Stimulated activated CD8-positive, alpha-beta memory T cell treated with anti-CD3 and anti-CD28 coated beads, Interleukin-4, amount 100 ng/mL, for 48 hours (primary cell): Measurements from ENCODE around the gene SLC25A45.
"Not testable (repeated sequence)": the region's sequence is repeated elsewhere in the genome, so short reads cannot be mapped to it uniquely, and the experiment has no call there.

Source experiments
- DNase-seq: peaks from one replicate; pipeline ENCODE4 v3.0.0-alpha.2; 2020

The SLC25A45 gene

DNA sequence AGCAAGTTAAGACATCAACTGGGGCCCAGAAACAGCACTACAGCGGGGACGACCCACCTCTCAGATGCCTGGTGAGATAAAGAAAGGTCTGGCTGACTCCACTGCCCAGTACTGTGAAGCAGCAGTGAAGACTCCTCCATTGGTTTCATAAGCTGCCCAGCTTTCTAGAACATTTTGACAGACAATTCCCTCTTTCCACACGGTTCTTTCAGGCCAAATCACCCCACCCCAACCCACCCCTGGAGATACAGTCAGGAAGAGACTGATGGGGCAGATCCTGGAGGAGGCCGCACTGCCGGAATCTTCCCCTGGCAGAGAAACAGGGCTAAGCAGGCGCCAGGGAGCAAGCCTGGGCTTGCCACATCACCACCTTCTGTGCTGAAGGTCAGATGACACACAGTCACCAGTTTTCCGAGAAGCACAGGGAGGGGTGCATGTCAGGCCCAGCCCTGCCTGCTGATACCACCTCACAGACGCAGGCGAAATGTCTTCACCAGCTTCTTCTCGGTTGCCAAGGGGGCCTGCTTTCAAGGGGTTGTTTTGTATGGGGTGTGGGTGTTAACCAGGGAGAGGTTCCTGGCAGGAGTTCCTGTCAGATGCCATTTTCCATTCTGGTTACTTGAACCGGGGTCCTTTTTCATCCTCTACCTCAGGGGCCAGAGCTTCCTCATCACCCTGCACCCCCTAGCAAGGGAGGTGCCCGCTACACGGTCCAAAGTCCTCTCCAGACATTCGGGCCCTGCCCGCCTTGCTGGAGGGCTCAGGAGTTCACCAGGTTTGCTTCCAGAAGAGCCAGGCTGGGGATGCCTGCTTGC, 38.7 kb upstream of the SLC25A45 start:
- peak; percentile 90 for DNase-seq

DNA sequence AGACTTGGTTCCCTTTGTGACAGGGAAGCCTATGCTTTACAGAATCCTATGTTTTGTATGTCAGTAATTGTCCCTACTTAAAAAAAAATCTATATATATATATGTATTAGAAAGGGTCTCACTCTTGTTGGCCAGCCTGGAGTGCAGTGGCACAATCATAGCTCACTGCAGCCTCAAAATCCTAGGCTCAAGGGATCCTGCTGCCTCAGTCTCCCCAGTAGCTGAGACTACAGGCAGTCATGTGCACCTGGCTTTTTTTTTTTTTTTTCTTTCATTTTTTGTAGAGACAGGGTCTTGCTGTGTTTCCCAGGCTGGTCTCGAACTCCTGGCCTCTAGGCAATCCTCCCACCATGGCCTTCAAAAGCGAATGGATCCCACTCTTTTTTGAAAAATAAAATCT, 38.1 kb upstream of the SLC25A45 start:
- DNase-seq: no peak

DNA sequence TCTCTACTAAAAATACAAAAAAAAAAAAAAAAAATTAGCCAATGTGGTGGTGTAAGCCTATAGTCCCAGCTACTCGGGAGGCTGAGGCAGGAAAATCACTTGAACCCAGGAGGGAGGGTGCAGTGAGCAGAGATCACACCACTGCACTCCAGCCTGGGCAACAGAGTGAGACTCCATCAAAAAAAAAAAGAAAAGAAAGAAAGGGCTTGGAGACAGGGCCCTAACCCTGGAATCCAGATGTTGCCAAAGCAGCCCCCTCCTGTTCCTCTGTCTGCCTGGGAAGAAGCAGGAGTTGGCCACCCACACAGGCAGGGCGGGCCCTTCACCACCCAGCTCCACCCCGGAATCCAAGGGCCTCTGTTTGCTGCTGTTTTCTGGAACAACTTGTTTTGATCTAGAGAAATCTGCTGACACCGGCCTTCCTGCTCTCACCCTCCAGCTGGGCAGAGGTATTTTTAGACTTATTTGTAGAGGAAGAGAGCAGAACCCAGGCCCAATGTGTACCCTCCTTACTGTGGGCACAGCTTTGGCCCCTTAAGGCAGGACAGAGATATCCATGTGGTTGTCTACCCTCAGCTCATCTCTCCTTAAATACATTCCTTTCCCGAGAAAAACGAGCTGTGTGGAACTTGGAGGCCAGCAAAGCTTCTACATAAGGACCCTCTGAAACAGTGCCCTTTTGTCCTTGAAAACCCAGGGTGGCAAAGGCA, 37.5 kb upstream of the SLC25A45 start:
- peak; percentile 79 for DNase-seq

DNA sequence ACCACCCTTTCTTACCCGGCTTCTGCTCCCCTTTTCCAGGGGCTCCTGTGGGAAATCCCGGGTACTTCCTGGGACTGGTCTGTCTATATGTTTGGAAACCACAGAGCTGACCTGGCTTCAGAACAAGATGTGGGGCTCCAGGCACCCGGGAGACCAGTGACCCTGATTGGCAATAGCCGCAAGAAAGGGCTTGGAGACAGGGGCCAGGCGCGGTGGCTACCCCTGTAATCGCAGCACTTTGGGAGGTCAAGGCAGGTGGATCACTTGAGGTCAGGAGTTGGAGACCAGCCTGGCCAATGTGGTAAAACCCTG, 37.0 kb upstream of the SLC25A45 start:
- peak; percentile 62 for DNase-seq

DNA sequence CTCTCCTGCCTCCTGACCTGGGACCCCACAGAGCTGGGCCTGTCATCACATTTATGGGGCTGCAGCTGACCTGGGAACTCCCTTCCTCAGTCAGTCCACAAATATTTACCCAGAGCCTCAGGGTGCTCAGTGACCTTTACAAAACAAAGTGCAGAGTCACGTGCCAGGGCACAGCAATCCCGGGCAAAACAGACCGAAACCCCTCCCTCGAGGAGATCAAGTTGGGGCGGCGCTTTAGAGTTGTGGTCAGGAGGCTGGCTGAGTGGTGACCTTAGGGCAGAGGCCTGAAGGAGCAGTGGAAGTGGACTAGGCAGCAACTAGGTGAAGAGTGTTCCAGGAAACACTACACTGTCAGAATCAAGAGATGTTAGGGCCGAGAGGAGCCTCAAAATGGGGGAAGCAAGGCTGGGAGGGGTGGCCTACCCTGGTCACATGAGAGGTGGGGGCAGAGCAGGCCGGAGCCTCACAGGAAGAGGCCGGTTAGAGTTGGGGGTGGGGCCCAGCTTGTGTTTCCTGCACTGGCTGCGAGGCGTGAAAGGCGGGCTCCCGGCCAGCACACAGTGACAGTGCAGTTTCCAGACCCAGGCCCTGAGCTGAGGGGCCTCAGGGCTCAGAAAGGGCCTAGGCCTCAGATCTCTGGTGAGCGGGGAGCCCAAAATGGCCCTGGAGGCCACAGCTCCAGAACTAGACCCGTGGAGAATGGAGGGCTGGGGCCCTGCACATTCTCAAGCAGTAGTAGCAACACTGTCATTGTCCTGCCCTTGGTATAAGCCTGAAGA, 36.4 kb upstream of the SLC25A45 start:
- DNase-seq: peak; percentile 93

DNA sequence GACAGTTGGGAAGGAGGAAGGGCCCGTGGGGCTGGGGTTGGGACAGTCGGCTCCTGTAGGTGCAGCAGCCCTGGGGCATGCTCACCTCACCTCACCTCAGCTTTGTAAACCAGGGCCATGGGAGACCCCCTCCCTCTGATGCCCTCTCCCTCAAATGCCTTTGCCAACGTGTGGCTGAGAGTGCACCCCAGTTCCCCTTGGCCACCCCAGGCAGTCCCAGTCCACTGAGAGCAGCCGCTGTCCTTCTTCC, 35.9 kb upstream of the SLC25A45 start:
- no peak for DNase-seq

DNA sequence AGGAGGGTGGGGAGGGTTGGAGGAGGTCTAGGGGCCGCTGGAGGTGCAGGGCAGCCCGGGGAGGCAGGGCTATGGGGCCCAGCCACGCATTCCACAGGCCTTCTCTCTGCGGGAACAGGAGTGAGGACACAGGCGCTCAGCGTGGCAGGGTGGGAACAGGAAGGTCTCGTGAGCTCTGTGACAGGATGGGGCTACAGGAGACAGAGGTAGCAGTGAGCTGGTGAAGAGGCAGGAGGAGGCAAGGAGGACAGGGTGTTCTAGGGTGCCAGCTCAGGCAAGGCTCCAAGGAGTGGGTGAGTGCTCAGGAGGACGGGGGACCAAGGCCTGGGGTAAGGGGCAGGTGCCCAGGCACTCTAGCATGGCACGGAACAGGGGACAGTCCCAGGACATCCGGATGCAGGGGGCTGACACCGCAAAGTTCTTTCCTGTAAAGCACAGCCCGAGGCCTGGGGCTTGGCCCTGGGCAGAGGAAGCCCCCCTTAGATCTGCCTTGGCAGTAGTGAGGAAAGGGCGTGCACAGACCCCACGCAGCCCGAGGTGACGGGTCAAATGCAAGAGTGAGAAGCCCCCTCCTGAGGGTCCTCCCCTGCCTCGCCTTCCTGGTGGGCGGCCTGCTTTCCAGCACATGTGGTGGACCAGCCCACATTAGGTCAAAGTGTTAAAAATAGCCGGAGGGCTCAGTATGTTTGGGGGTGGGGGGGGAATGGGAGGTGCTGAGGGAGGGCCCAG, 35.4 kb upstream of the SLC25A45 start:
- peak; percentile 62 for DNase-seq

DNA sequence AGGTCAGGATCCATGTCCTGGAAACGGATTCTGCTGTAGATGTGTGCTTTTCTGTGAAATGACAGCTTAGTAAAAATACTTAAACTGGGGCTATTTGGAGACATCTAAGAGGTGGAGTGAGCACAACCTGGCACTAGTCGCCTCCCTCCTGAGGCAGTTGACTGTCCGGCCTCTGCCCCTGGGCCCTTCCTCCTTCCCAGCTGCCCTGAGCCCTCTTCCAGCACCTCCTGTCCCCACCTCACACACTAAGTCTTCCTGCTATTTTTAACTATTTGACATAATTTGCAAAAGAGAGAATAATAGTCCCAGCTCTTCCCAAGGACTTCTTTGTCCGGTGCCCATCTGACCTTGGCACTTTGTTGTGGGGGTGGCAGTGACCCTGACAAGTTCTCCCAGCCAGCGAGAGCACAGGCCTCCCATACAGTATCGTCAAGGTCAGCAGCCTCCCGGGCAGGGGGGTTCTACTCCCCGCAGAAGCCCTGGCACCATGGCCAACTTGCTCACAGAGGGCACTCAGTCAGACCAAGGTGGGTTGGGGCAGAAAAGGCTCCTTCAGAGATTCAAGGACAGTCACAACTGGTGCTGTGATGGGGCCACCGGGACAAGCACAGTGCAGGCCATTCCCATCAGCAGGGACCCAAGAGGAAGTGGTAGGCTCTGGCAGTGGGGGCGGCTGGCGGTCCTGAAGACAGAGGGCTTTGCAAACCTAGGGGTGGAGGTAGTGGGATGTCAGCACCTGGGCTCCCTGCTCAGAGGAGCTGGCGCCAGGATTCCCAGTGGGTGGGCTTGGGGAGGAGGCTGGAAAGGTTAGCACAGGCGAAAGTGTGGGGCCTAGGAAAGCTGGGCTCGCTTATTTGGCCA, 34.6 kb upstream of the SLC25A45 start:
- DNase-seq: peak; percentile 59

DNA sequence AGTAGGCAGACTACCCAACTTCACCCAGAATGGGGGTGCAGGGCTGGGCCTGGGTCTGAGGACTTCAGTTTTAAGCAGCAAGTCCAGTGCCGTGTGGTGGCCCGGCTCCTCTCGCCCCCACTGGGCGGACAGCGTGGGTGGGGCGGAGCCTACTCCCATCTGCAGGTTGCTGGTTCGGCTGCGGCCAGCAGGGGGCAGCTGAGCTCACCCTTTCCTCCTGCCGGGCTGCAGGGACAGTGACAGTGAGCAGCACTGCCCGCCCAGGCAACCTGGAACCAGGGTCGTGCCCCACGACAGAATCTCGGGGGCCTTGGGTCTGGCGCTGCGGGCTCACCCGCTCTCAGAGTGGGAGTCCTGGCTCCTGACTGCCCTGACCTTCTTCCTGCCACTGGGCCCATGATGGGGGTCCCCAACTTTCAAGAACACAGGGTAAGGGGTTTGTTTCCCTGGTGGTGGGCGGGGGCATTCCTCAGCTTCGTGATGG, 33.9 kb upstream of the SLC25A45 start:
- peak; percentile 98 for DNase-seq

DNA sequence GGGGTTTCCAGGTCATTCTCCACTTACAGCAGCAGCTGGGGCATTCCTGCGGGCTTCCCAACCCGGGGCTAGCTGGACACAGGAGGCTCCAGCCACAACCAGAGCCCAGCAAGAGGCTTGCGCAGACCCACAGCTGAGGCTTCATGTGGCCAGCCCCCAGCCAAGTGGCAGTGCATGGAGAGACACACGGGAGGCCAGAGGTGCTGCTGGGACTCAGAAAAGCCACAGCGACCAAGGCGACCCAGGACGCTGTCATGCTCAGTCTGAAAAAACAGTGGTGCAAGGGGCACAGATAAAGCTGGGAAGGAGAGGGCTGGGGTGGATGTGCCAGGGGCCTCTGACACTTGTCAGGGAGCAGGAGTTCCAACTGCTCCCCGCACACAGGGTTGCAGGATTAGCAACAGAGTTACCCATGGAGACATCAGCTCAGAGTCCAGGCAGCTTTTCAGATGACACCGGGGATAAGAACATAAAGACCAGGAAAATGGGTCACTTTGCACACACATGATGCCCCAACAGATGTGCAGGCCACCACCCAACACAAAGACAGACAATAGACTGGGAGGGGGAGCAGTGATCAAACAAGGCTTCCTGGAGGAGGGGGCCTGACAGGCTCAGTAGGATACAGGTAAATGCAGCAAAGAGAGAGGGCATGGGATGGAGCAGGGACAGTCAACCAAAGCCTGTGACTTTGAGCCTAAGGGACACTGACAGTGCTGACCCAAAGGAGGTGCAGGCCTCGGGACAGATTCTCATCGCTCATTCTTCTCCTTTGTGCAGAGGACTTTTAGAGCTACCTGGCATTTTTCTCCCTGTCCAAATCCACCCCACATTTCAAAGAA, 33.3 kb upstream of the SLC25A45 start:
- no peak for DNase-seq

DNA sequence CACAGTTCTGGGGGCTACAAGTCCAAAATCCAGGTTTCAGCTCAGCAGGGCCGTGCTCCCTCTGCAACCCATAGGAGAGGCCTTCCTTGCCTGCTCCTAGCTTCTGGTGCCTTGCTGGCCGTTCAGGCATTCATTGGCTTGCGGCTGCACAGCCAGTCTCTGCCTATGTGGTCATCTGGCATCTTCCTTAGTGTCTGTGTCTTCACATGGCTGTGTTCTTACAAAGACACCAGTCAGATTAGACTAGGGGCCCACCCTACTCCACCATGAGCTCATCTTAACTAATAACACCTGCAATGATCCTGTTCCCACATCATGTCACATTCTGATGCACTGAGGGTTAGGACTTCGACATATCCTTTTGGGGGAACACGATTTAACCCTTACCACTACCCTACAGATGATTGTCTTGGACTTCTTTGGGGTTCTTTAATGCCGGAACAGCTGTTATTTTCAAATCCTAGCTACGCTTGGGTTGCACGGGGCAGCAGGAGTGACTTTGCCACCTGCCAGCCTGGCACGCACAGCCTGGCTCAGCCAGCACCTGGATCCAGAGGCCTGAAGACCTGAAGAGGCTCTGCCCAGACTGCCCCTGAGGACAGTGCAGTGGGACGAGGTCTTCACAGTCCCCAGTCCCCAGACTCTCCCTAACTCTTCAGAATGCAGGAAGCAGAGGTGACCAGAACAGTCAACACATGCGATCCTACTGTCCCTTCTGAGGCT, 32.5 kb upstream of the SLC25A45 start:
- DNase-seq: no peak

DNA sequence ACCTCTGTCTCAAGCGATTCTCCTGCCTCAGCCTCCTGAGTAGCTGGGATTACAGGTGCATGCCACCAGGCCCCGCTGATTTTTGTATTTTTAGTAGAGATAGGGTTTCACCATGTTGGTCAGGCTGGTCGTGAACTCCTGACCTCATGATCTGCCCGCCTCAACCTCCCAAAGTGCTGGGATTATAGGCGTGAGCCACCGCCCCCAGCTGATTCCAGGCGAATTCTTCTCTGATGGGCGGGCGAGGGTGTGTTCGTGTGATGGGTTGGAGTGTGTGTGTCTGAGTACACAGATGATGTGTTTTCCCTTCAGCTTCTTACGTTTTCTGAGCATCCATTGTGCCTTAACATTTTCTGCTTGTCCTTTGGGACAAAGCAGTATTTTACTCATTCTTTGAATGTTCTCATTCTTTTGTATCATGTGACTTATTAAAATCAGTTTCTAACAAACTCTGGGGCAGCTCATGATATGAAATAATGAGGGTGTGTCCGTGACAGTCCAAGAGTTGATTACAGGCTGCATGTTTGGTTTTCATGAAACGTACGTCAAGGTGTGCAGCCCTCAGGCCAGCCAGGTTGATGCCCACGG, 30.7 kb upstream of the SLC25A45 start:
- not testable (repeated sequence) for DNase-seq

DNA sequence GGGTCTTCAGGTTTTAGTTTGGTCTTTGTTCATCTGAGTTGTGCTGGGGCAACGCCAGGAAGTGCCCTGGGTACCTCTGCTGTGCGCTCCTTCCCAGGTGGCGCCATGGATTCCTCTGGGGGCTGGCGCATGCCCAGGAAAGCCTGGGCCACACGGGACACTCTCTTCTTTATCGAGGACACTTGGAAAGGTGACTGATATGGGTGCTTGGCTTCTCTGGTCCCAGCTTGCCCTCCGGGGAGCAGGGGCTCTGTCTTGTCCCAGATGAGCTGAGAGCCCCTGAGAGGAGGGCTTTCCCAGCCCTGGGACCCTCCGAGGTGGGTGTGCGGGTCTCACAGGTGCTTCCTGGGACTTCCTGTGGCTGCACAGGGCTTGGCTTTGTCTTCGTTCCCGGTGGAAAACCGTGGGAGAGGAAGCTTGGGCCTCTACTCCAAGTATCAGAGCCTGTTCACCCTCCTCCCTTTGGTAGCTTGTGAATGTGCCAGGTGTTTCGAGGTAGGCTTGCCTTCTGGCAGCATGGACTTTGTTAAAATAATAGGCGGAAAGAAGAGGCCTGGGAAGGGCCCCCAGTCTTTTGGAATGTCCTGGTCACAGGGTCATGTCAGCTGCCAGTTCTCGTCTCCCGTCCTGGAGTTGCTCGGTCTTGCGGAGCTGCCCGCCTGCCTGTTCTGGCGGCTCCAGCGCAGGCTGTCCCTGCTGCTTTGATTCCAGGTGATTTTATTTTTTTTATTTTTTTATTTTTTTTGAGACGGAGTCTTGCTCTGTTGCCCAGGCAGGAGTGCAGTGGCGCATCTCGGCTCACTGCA, 30.0 kb upstream of the SLC25A45 start:
- no peak for DNase-seq

DNA sequence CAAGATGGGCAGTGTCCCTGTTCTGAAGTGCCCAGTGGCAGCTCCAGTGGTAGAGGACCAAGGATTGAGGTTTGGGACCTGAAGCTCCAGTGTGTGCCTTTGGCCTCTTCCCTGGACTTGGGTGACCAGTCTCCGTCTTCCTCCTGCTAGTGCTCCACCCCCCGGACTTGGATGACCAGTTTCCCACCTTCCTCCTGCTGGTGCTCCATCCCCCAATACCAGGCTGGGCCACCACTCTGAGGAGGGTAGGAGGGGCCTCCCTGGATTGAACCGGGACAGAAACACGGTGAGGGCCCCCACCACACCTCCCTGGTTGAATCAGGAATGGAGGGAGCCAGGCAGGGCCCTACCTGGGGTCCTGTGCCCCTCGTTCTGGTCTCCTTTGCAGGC, 29.2 kb upstream of the SLC25A45 start:
- no peak for DNase-seq

DNA sequence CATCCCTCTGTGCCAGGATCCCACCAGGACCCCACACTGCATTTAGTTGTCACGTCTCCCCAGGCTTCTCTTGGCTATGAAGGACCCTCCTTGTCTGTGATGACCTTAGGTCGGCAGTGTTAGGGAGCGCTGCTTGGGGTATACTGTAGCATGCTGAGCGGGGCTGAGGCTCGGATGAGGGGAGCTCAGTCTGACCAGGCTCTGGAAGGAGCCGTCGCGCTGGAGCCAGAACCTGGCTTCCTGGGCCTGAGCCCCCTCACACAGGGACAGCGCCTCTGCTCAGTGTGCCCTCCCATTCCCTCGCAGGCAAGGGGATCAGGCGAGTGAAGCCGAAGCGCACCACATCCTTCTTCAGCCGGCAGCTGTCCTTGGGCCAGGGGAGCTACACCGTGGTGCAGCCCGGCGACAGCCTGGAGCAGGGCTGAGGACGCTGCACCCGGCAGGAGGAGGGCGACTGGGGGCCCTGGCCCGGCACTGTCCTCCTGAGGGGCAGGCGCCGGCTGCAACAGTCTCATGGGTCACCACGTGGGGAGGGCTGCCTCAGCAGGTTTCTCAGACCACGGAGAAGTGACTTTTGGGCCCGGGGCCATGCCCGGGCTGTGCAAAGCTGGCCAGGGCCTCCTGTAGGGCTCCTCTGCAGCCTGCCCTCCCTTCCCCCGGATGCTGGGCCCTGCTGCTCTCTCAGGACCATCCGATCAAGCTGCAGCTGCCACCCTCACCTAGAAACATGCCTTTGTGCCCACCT, 28.7 kb upstream of the SLC25A45 start:
- no peak for DNase-seq

DNA sequence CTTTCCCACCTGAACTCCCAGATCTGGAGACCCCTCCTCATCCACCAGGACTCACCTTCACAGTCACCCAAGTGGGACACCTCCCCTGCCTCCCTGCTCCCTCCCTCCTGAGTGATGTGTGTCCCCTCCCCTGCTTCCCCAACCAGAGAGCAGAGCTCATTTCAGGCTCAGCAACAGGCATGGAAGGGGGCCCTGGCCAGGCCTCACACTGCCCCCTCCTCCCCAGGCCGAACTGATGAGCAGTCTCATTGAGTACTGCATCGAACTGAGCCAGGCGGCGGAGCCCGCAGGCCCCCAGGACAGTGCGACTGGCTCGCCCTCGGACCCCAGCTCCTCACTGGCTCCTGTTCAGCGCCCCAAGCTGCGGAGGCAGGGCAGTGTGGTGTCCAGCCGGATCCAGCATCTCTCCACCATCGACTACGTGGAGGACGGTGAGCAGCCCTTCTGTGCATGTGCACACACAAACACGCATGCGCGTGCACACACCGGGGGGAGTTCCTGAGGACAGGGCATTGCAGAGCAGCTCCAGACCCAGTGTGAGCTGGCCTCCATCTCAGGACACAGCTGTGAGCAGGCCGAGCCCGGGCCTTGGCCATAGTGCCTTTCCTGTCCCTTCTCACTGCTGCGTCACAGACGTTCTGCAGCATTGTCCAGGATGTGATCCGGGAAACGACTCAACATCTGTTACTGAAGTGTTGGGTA, 22.3 kb upstream of the SLC25A45 start:
- DNase-seq: no peak

DNA sequence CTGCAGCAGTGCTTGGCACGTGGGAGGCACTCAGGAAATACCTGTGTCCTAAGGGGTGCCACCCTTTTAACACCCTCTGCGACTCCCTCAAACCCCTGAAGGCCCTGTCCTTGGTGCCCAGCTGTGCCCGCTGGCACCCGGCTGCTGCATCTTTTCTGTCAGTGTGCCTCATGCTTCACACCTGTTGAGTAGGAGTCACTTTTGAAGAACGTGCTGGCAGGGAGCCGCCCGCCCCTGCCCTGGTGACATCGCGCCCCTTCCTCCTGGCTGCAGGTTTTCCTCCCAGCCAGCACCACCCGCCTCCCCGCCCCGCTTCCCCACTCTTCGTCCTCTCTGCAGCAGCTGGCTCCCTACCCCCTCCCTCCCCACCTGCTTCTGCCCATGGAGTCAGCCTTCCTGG, 21.8 kb upstream of the SLC25A45 start:
- no peak for DNase-seq

DNA sequence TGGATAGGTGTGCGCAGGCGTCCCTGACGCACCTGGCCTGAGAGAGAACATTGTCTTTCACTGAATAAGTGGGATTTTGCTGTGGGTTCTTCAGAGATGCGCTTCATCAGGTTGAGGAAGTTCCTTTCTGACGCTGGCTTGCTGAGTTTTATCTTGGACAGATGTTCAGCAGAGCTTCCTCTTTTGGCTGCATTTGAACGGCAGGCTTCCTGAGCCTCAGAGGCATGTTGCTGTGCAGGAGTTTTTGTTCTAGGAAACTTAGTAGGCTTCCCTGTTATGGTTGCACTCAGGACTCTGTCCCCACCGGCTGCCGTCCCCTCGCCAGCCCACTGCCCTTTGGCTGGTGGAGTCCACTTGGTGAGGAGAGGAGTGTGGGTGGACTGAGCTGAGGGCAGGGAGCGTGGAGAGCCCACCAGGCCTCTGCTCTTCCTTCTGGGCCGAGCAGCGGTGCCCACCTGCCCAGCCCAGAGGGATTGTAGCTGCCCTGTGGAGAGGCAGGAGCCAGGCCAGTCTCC, 21.2 kb upstream of the SLC25A45 start:
- DNase-seq: no peak
